ENCODE measurements around the gene SDC3.

DNA sequence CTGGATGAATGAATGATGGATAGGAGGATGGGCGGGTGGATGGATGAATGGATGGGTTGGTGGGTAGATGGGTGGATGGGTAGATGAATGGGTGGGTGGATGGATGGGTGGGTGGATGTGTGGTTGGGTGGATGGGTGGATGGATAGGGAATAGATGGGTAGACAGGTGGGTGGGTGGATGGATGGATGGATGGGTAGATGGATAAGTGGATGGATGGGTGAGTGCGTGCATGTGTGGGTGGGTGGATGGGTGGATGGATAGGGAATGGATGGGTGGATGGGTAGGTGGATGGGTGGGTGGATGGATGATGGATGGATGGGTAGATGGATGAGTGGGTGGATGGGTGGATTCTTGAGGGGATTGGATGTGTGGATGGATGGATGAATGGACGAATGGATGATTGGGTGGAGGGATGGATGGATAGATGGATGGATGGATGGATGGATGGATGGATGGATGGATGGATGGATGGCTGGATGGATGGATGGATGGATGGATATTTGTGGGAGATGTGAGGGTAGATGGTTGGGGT lies 68.7 kb downstream of the SDC3 start:
- TF ChIP-seq, protein P1, sequence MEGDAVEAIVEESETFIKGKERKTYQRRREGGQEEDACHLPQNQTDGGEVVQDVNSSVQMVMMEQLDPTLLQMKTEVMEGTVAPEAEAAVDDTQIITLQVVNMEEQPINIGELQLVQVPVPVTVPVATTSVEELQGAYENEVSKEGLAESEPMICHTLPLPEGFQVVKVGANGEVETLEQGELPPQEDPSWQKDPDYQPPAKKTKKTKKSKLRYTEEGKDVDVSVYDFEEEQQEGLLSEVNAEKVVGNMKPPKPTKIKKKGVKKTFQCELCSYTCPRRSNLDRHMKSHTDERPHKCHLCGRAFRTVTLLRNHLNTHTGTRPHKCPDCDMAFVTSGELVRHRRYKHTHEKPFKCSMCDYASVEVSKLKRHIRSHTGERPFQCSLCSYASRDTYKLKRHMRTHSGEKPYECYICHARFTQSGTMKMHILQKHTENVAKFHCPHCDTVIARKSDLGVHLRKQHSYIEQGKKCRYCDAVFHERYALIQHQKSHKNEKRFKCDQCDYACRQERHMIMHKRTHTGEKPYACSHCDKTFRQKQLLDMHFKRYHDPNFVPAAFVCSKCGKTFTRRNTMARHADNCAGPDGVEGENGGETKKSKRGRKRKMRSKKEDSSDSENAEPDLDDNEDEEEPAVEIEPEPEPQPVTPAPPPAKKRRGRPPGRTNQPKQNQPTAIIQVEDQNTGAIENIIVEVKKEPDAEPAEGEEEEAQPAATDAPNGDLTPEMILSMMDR (conservative IDR thresholded peaks at IDR 0.05 in 1 of 2, IDR thresholded peaks at IDR 0.05 in 1 of 2; ENCODE audit: low read depth in 1 of 2, low read length in 2 of 2) = no peak
- TF ChIP-seq EZH2 (IDR thresholded peaks at IDR 0.05; ENCODE audit: low read length, missing control alignments) = no peak

Measured in fibroblast of lung (primary cell).